Natural killer cell (primary cell): ENCODE results near the gene ING3. TPM values are rescaled to one million over a fixed set of nuclear protein-coding genes. Genes with fewer than 3 reads are reported as not detected.

Source experiments
- ATAC-seq, 3 donors: fragments of 150-1000 bp in 2 of 3; fragments of 200-7000 bp in 1 of 3; cut with Tn5 transposase; 1 replicate in 1 of 3; 2 replicates in 2 of 3; pipeline ENCODE4 v1.10.0; 2021; ENCODE audit warnings: mild to moderate bottlenecking in 2 of 3, moderate library complexity in 2 of 3
- DNase-seq, 2 donors: peaks; one replicate each; pipeline versions ENCODE4 v3.0.0 to v3.0.0-alpha.2; 2013 to 2021; ENCODE audit warnings: mixed read lengths in 1 of 2
- H3K27ac ChIP-seq: one replicate; pipeline ENCODE4 v1.5.1; 2013; ENCODE audit warnings: mild to moderate bottlenecking, low read length
- H3K27me3 ChIP-seq: one replicate; pipeline ENCODE4 v1.6.1; 2013; ENCODE audit warnings: low read length; ENCODE audit not compliant: control insufficient read depth, insufficient read depth
- H3K36me3 ChIP-seq: one replicate; pipeline ENCODE4 v1.6.1; 2013; ENCODE audit warnings: low read length; ENCODE audit not compliant: control insufficient read depth, insufficient read depth
- H3K4me1 ChIP-seq: one replicate; pipeline ENCODE4 v1.6.1; 2013; ENCODE audit warnings: low read length; ENCODE audit not compliant: control insufficient read depth, insufficient read depth
- H3K4me3 ChIP-seq: one replicate; pipeline ENCODE4 v1.5.1; 2013; ENCODE audit warnings: low read length
- H3K9me3 ChIP-seq: one replicate; pipeline ENCODE4 v1.6.1; 2013; ENCODE audit warnings: low read length; ENCODE audit not compliant: control insufficient read depth, insufficient read depth
- H3K27ac Mint-ChIP-seq, 2 donors: one replicate each; pipeline ENCODE4 v1.8.0; 2022; ENCODE audit warnings: mild to moderate bottlenecking in 2 of 2, mixed read lengths in 2 of 2, moderate library complexity in 1 of 2
- H3K27me3 Mint-ChIP-seq, 2 donors: one replicate each; pipeline ENCODE4 v1.8.0; 2022; ENCODE audit warnings: low read depth in 2 of 2, mixed read lengths in 2 of 2
- H3K36me3 Mint-ChIP-seq: one replicate; pipeline ENCODE4 v1.8.0; 2022; ENCODE audit warnings: mixed read lengths
- H3K4me1 Mint-ChIP-seq, 2 donors: one replicate each; pipeline ENCODE4 v1.8.0; 2022; ENCODE audit warnings: mixed read lengths in 2 of 2
- H3K4me3 Mint-ChIP-seq: one replicate; pipeline ENCODE4 v1.8.0; 2022; ENCODE audit warnings: mild to moderate bottlenecking, moderate library complexity, mixed read lengths
- H3K9me3 Mint-ChIP-seq, 2 donors: one replicate each; pipeline ENCODE4 v1.8.0; 2022; ENCODE audit warnings: mixed read lengths in 2 of 2
- WGBS: methylation state at CpG from one replicate; pipeline ENCODE4 v1.1.7; 2013; ENCODE audit warnings: missing lambda C conversion rate; ENCODE audit not compliant: insufficient coverage; 5-methylcytosine and 5-hydroxymethylcytosine counted together
- intact Hi-C: fragments of 100-400 bp; cut with micrococcal nuclease; formaldehyde crosslinking; loops from one replicate; pipeline ENCODE4 v1.14.2; 2022
- total RNA-seq, 4 donors: library from RNA; stranded (reverse); fragments of 120-200 nt in 1 of 4; gene quantifications; one replicate each; pipeline versions ENCODE4 v1.2.3 to v1.2.4, GENCODE V29; 2013 to 2022
- TF ChIP-seq, protein P1 (sequence below): fragments of 200-600 bp; IDR thresholded peaks from one replicate; pipeline ENCODE4 v1.8.0; 2022; ENCODE audit warnings: antibody characterized with exemption

ING3 gene
- total RNA-seq, 3 donors from 2014 or later (not counting 1 experiment from before 2014, with no cell fraction given): 45.7 to 56.2 (median 50.1) TPM

DNA sequence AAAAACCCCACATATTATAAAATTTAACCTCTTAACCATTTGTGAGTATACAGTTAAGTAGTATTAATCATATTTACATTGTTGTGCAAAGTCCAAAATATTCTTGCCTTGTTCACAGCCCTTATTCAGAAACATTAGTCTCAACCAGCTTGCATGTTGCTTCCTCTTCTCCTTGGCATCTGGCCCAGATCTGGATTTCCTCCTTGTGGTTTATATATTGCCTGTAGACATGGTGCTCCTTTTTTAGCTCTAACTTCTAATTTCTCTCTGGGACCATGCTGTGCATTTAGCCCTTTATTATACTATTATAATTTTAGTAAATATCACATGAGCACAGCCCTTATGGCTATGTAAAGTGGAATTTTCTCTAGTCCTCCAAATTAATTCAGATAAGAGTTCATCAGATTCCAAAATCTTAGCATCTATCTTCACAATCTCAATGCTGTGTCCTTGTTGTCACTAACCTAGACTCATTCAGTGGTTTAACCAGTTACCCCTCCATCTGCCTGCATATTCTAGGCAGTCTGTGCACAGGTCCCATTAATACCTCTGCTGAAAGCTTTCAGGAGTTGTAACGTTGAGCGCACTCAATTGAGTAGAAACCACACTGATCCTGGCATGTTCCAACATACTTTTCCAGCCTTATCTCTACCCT is 45.9 kb downstream of the ING3 start:
- H3K9me3 ChIP-seq: no peaks in the 10 kb centered on the region
- H3K4me3 ChIP-seq: no peak overlapping the region
- DNase-seq (peak in 1 of 2 donors; percentile 78), ATAC-seq (peak in 2 of 3 donors; percentile 36 to 65)
- Mint-ChIP-seq H3K36me3 (no peaks in the 10 kb centered on the region), H3K4me3 (no peak overlapping the region), H3K9me3 (no peaks in the 10 kb centered on the region), H3K27ac (no peak overlapping the region), H3K4me1 (peaks cover 0 to 5% of the 10 kb centered on the region in 2 donors), H3K27me3 (peaks cover 18 to 42% of the 10 kb centered on the region in 2 donors)
- H3K36me3 ChIP-seq: no peaks in the 10 kb centered on the region
- H3K27ac ChIP-seq: no peak overlapping the region
- TF ChIP-seq, protein P1, sequence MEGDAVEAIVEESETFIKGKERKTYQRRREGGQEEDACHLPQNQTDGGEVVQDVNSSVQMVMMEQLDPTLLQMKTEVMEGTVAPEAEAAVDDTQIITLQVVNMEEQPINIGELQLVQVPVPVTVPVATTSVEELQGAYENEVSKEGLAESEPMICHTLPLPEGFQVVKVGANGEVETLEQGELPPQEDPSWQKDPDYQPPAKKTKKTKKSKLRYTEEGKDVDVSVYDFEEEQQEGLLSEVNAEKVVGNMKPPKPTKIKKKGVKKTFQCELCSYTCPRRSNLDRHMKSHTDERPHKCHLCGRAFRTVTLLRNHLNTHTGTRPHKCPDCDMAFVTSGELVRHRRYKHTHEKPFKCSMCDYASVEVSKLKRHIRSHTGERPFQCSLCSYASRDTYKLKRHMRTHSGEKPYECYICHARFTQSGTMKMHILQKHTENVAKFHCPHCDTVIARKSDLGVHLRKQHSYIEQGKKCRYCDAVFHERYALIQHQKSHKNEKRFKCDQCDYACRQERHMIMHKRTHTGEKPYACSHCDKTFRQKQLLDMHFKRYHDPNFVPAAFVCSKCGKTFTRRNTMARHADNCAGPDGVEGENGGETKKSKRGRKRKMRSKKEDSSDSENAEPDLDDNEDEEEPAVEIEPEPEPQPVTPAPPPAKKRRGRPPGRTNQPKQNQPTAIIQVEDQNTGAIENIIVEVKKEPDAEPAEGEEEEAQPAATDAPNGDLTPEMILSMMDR: no peak
- H3K27me3 ChIP-seq: peaks cover 1% of the 10 kb centered on the region
- 52% methylated on average over 2 of the region's 2 CpGs for WGBS
- intact Hi-C loops: no loop called here
- H3K4me1 ChIP-seq: no peaks in the 10 kb centered on the region

DNA sequence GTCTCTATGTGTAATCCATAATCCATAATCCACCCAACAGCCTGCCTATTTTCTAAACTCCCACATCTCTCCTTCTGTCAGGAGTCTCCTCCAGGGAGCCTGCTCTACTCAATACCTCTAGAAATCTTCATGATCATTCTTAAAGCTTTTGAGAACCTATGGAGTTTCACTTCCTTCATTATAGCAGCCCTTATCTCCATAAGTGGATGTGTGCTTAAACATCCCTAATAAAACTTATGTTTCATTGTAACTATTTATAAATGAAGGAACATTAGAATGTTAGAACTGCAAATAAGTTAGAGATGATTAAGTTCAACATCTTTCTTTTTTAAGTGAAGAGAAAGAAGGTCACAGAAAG is 46.4 kb downstream of the ING3 start:
- ATAC-seq: no peak
- no peaks in the 10 kb centered on the region for H3K9me3 ChIP-seq
- no peaks in the 10 kb centered on the region for H3K36me3 Mint-ChIP-seq
- TF ChIP-seq, protein P1: no peak
- H3K4me3 ChIP-seq: no peak overlapping the region
- no peaks in the 10 kb centered on the region for H3K9me3 Mint-ChIP-seq
- peaks cover 0 to 5% of the 10 kb centered on the region in 2 donors for H3K4me1 Mint-ChIP-seq
- H3K27me3 Mint-ChIP-seq: peaks cover 18 to 37% of the 10 kb centered on the region in 2 donors
- no peak overlapping the region for H3K27ac ChIP-seq
- DNase-seq: no peak
- H3K36me3 ChIP-seq: no peaks in the 10 kb centered on the region
- H3K27ac Mint-ChIP-seq: no peak overlapping the region
- intact Hi-C loops: no loop called here
- H3K4me1 ChIP-seq: no peaks in the 10 kb centered on the region
- no peak overlapping the region for H3K4me3 Mint-ChIP-seq
- H3K27me3 ChIP-seq: no peaks in the 10 kb centered on the region

DNA sequence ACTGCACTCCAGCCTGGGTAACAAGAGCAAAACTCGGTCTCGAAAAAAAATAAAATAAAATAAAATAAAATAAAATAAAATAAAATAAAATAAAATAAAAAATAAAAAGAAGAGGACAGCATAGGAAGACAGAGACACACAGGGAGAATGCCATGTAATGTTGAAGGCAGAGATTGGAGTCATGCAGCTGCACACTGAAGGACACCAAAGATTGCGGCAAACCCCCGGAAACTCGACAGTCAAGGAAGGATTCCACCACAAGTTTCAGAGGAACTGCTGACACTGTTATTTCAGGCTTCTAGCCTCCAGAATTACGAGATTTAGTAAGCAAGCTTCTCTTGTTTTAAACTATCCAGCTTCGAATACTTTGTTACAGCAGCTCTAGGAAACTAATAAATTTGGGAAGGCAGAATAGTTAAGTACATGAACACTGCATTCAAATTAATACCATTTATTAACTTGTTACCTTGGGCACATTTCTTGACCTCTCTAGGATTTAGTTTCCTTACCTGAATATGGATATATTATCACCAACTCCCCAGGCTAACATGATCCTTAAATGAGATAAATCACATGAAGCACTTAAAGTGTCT is 47.4 kb downstream of the ING3 start:
- Mint-ChIP-seq H3K36me3 (no peaks in the 10 kb centered on the region), H3K27ac (no peak overlapping the region), H3K9me3 (no peaks in the 10 kb centered on the region), H3K4me3 (no peak overlapping the region), H3K27me3 (peaks cover 14 to 30% of the 10 kb centered on the region in 2 donors), H3K4me1 (peaks cover 0 to 5% of the 10 kb centered on the region in 2 donors)
- TF ChIP-seq, protein P1: no peak
- H3K9me3 ChIP-seq: no peaks in the 10 kb centered on the region
- H3K4me3 ChIP-seq: no peak overlapping the region
- DNase-seq: no peak
- no peaks in the 10 kb centered on the region for H3K27me3 ChIP-seq
- 68% methylated on average over 4 of the region's 7 CpGs for WGBS
- no peaks in the 10 kb centered on the region for H3K4me1 ChIP-seq
- no peak overlapping the region for H3K27ac ChIP-seq
- no peaks in the 10 kb centered on the region for H3K36me3 ChIP-seq
- ATAC-seq: no peak
- intact Hi-C loops: no loop called here

DNA sequence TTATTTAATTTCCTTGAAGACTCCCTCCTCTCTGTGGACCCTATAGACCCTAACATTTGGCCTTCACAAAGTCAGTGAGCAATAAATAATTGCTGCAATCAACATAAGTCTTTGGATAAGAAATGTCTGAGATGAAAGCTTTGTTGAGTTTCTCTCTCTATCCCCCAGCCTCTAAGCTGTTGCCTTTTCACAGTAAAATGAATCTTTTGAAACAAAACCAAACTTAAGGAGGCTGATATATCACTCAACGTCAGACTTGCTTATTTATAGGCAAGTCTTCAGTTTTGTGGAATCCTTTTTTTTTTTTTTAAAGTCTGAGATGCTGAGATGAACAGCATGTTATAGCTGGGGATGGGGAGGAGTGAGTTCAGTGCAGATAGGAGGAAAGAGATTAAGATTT is 47.9 kb downstream of the ING3 start:
- Mint-ChIP-seq H3K4me1 (peaks cover 0 to 5% of the 10 kb centered on the region in 2 donors), H3K9me3 (no peaks in the 10 kb centered on the region), H3K27me3 (peaks cover 17 to 29% of the 10 kb centered on the region in 2 donors), H3K4me3 (no peak overlapping the region), H3K36me3 (no peaks in the 10 kb centered on the region), H3K27ac (no peak overlapping the region)
- ATAC-seq (no peak), DNase-seq (no peak)
- WGBS: 40% methylated on average over 1 of the region's 1 CpG
- no peaks in the 10 kb centered on the region for H3K9me3 ChIP-seq
- no peak overlapping the region for H3K27ac ChIP-seq
- H3K4me3 ChIP-seq: no peak overlapping the region
- TF ChIP-seq, protein P1: no peak
- no peaks in the 10 kb centered on the region for H3K4me1 ChIP-seq
- intact Hi-C loops: no loop called here
- H3K27me3 ChIP-seq: no peaks in the 10 kb centered on the region
- no peaks in the 10 kb centered on the region for H3K36me3 ChIP-seq
